ENCODE measurements around the gene SPCS3.
"Not testable (repeated sequence)": the region's sequence is repeated elsewhere in the genome, so short reads cannot be mapped to it uniquely, and the experiment has no call there.

The SPCS3 gene

DNA sequence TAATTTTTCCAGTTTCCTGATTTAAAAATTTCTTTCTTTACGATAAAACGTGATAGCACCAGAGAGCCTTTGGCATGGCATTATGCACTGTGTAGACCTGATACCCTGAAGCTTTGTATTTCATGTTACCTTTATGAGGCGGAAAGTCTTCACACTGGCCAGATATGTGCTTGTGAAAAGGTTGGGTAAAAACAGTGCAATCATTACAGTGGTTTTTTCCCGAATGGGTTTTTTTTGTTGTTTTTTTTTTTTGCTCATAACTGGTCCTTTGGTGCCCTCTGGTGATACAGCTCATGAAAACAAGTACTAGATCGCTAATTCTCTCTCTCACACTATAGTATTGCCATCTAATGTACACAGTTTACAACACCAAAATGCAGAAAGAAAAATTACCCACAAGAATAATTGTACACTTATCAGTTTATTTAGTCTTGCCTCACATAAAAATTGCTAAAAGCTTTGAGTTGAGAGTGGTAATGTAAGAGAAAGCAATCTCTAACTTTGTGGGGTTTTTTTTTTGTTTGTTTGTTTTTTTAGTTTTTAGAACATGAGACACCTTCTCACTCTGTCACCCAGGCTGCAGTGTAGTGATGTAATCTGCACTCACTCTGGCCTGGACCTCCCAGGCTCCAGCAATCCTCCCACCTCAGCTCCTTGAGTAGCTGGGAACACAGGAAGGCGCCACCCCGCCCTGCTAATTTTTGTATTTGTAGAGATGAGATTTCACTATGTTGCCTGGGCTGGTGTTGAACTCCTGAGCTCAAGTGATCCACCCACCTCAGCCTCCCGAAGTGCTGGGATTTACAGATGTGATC lies 21.3 kb downstream of the SPCS3 start:
- Histone ChIP-seq H3K4me3 (ENCODE audit: low read depth in 1 of 2, low read length in 2 of 2) (no peak overlapping the region), H3K36me3 (ENCODE audit: control insufficient read depth in 1 of 2, insufficient read depth in 2 of 2, low read length in 2 of 2) (no peaks in the 10 kb centered on the region), H3K27ac (ENCODE audit: low read depth, low read length) (no peak overlapping the region), H3K9me3 (ENCODE audit: control insufficient read depth in 1 of 2, low read length in 2 of 2) (peaks cover 19 to 24% of the 10 kb centered on the region in 2 donors), H3K27me3 (ENCODE audit: control insufficient read depth in 1 of 2, insufficient read depth in 2 of 2, low read length in 2 of 2) (no peaks in the 10 kb centered on the region), H3K9ac (ENCODE audit: low read depth in 1 of 2, low read length in 2 of 2) (no peak overlapping the region), H3K4me1 (ENCODE audit: control insufficient read depth in 1 of 2, insufficient read depth in 2 of 2, low read length in 2 of 2) (no peaks in the 10 kb centered on the region)

DNA sequence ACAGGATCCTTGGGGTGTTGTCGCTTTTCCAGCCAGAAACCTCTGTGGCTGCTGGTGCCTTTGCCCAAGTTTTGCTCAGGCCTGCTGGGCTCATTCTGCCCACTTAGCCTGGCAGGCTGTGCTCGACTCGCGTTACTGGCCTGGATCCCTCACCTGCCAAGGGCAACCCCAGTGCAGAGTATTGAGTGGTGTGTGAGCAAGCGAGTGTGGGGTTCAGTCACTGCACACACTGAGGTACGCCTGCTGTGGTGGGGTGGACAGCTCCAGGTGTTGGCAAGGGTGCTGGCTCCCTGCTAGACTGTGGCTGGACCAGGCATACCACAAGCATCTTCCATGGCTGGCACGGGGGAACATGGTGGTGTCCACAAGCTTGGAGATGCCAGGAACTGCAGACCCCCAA lies 22.6 kb downstream of the SPCS3 start:
- Histone ChIP-seq H3K36me3 (ENCODE audit: control insufficient read depth in 1 of 2, insufficient read depth in 2 of 2, low read length in 2 of 2) (no peaks in the 10 kb centered on the region), H3K27me3 (ENCODE audit: control insufficient read depth in 1 of 2, insufficient read depth in 2 of 2, low read length in 2 of 2) (no peaks in the 10 kb centered on the region), H3K4me1 (ENCODE audit: control insufficient read depth in 1 of 2, insufficient read depth in 2 of 2, low read length in 2 of 2) (no peaks in the 10 kb centered on the region), H3K4me3 (ENCODE audit: low read depth in 1 of 2, low read length in 2 of 2) (no peak overlapping the region), H3K9me3 (ENCODE audit: control insufficient read depth in 1 of 2, low read length in 2 of 2) (peaks cover 19 to 24% of the 10 kb centered on the region in 2 donors), H3K9ac (ENCODE audit: low read depth in 1 of 2, low read length in 2 of 2) (no peak overlapping the region), H3K27ac (ENCODE audit: low read depth, low read length) (no peak overlapping the region)

DNA sequence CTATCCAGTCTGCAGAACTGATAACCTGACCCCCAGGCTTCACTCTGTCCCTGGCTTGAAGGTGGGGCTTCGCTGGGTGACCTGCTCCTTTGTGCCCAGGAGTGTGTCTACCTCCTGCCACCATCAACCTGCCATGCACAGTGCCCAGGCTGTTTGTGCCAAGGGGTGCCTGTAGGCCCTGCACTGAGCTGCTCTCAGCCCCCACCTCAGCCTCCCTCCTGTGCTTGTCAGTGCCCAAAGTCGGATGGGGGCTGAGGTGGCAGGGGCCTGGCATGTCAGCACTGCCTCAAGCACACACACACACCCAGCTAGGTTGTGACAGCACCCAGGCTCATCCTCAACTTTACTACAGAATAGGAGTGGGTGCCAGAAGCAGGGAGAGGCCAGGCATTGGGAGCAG lies 23.5 kb downstream of the SPCS3 start:
- Histone ChIP-seq H3K27me3 (ENCODE audit: control insufficient read depth in 1 of 2, insufficient read depth in 2 of 2, low read length in 2 of 2) (no peaks in the 10 kb centered on the region), H3K9ac (ENCODE audit: low read depth in 1 of 2, low read length in 2 of 2) (no peak overlapping the region), H3K9me3 (ENCODE audit: control insufficient read depth in 1 of 2, low read length in 2 of 2) (peaks cover 19 to 24% of the 10 kb centered on the region in 2 donors), H3K36me3 (ENCODE audit: control insufficient read depth in 1 of 2, insufficient read depth in 2 of 2, low read length in 2 of 2) (no peaks in the 10 kb centered on the region), H3K4me3 (ENCODE audit: low read depth in 1 of 2, low read length in 2 of 2) (no peak overlapping the region), H3K4me1 (ENCODE audit: control insufficient read depth in 1 of 2, insufficient read depth in 2 of 2, low read length in 2 of 2) (no peaks in the 10 kb centered on the region), H3K27ac (ENCODE audit: low read depth, low read length) (no peak overlapping the region)

DNA sequence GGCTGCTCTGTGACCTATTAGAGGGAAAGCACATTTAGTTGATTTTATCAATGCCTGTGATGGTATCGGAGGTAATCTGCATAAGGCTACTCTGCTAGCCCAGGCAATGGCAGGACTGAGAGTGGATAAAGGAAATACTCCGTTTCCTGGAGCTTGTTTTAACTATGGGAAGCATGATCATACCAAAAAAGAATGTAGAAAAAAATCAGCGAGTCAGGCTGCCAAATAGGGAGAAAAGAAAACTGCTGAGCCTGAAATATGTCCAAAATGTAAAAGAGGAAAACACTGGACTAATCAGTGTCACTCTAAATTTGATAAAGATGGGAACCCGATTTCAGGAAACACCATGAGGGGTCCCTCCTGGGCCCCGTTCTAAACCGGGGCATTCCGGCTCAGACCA lies 25.6 kb downstream of the SPCS3 start:
- not testable (repeated sequence) for H3K27ac ChIP-seq (ENCODE audit: low read depth, low read length); H3K4me3 ChIP-seq (ENCODE audit: low read depth in 1 of 2, low read length in 2 of 2); H3K27me3 ChIP-seq (ENCODE audit: control insufficient read depth in 1 of 2, insufficient read depth in 2 of 2, low read length in 2 of 2); H3K36me3 ChIP-seq (ENCODE audit: control insufficient read depth in 1 of 2, insufficient read depth in 2 of 2, low read length in 2 of 2); H3K4me1 ChIP-seq (ENCODE audit: control insufficient read depth in 1 of 2, insufficient read depth in 2 of 2, low read length in 2 of 2); H3K9ac ChIP-seq (ENCODE audit: low read depth in 1 of 2, low read length in 2 of 2)
- H3K9me3 ChIP-seq (ENCODE audit: control insufficient read depth in 1 of 2, low read length in 2 of 2), result peaks cover 19 to 24% of the 10 kb centered on the region in 2 donors

DNA sequence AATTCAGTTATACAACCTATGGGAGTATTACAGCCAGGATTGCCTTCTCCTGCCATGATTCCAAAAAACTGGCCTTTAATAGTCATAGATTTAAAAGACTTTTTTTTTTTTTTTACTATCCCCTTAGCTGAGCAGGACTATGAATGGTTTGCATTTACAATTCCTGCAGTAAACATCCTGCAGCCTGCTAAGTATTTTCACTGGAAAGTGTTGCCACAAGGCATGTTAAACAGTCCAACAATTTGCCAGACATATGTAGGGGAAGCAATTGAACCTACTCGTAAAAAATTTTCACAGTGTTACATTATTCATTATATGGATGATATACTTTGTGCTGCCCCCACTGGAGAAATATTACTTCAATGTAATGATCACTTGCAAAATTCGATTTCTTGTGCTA lies 27.1 kb downstream of the SPCS3 start:
- peaks cover 19 to 24% of the 10 kb centered on the region in 2 donors for H3K9me3 ChIP-seq (ENCODE audit: control insufficient read depth in 1 of 2, low read length in 2 of 2)
- H3K9ac ChIP-seq (ENCODE audit: low read depth in 1 of 2, low read length in 2 of 2); H3K27me3 ChIP-seq (ENCODE audit: control insufficient read depth in 1 of 2, insufficient read depth in 2 of 2, low read length in 2 of 2); H3K4me1 ChIP-seq (ENCODE audit: control insufficient read depth in 1 of 2, insufficient read depth in 2 of 2, low read length in 2 of 2); H3K4me3 ChIP-seq (ENCODE audit: low read depth in 1 of 2, low read length in 2 of 2); H3K27ac ChIP-seq (ENCODE audit: low read depth, low read length); H3K36me3 ChIP-seq (ENCODE audit: control insufficient read depth in 1 of 2, insufficient read depth in 2 of 2, low read length in 2 of 2): not testable (repeated sequence)

DNA sequence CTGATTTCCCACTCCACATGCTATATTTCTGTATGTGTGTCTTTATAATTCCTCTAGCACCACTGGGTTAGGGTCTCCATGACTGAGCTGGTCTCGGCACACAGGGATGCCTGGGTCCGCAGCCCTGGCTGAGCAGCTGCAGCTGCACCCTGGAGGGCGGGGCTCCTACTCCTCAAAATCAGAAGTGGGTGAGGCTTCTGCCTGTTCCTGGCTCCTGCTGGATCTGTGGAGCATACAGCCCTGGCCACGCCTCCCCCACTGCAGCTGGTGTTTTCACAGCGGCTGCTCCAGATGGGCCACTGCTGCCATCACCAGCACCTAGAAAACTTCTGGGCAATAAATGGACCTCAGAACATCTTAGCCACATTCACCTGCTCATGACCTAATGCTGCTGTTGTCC lies 30.9 kb downstream of the SPCS3 start:
- H3K36me3 ChIP-seq (ENCODE audit: control insufficient read depth in 1 of 2, insufficient read depth in 2 of 2, low read length in 2 of 2), result no peaks in the 10 kb centered on the region
- no peak overlapping the region for H3K4me3 ChIP-seq (ENCODE audit: low read depth in 1 of 2, low read length in 2 of 2)
- no peaks in the 10 kb centered on the region for H3K9me3 ChIP-seq (ENCODE audit: control insufficient read depth in 1 of 2, low read length in 2 of 2)
- H3K27ac ChIP-seq (ENCODE audit: low read depth, low read length), result no peak overlapping the region
- H3K27me3 ChIP-seq (ENCODE audit: control insufficient read depth in 1 of 2, insufficient read depth in 2 of 2, low read length in 2 of 2), result no peaks in the 10 kb centered on the region
- H3K9ac ChIP-seq (ENCODE audit: low read depth in 1 of 2, low read length in 2 of 2), result no peak overlapping the region
- H3K4me1 ChIP-seq (ENCODE audit: control insufficient read depth in 1 of 2, insufficient read depth in 2 of 2, low read length in 2 of 2), result no peaks in the 10 kb centered on the region

DNA sequence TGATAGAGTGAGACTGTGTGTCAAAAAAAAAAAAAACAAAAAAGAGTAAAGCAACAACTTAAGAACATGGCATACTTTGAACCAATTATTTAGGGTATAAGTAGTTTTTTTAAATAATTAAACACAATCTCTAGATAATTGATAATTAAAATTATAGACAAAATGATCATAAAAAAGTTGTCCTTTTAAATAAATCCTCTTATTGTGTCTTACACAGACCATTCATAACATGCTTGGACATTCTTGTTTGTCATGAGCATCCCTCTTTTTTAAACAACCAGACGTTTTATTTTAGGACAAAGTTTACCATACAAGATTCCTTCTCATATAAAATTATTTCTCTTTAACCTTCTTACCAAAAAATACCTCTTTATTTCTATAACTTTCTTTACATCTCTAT lies 35.1 kb downstream of the SPCS3 start:
- Histone ChIP-seq H3K27ac (ENCODE audit: low read depth, low read length) (no peak overlapping the region), H3K4me3 (ENCODE audit: low read depth in 1 of 2, low read length in 2 of 2) (no peak overlapping the region), H3K9ac (ENCODE audit: low read depth in 1 of 2, low read length in 2 of 2) (no peak overlapping the region), H3K4me1 (ENCODE audit: control insufficient read depth in 1 of 2, insufficient read depth in 2 of 2, low read length in 2 of 2) (no peaks in the 10 kb centered on the region), H3K9me3 (ENCODE audit: control insufficient read depth in 1 of 2, low read length in 2 of 2) (no peaks in the 10 kb centered on the region), H3K36me3 (ENCODE audit: control insufficient read depth in 1 of 2, insufficient read depth in 2 of 2, low read length in 2 of 2) (no peaks in the 10 kb centered on the region), H3K27me3 (ENCODE audit: control insufficient read depth in 1 of 2, insufficient read depth in 2 of 2, low read length in 2 of 2) (no peaks in the 10 kb centered on the region)

DNA sequence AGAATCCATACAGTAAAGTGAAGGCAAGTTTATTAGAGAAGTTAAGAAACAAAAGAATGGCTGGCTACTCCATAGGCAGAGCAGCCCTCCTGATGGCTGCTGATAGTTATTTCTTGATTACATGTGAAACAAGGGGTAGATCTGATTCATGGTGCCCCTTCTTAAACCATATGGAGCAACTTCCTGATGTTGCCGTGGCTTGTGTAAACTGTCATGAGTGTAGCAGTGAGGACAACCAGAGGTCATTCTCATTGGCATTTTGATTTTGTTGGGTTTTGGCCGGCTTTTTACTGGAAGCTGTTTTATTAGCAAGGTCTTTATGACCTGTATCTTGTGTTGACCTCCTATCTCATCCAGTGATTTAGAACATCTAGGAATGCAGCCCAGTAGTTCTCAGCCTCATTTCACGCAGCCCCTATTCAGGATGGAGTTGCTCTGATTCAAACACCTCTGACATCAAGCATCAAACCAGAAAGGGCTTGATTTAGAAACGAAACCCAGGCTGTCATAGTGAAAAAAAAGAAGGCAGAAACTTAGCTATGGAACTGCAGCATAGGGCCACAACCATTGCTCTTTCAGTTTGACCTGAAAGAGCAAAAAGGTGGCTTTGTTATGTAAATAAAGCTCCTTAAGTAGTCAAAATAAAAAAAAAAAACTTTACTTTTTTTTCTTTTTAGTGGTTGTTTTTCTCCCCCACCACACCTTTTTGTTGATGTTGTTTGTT lies 37.8 kb downstream of the SPCS3 start:
- no peak overlapping the region for H3K9ac ChIP-seq (ENCODE audit: low read depth in 1 of 2, low read length in 2 of 2)
- no peaks in the 10 kb centered on the region for H3K4me1 ChIP-seq (ENCODE audit: control insufficient read depth in 1 of 2, insufficient read depth in 2 of 2, low read length in 2 of 2)
- H3K27ac ChIP-seq (ENCODE audit: low read depth, low read length), result no peak overlapping the region
- H3K36me3 ChIP-seq (ENCODE audit: control insufficient read depth in 1 of 2, insufficient read depth in 2 of 2, low read length in 2 of 2), result no peaks in the 10 kb centered on the region
- no peak overlapping the region for H3K4me3 ChIP-seq (ENCODE audit: low read depth in 1 of 2, low read length in 2 of 2)
- no peaks in the 10 kb centered on the region for H3K27me3 ChIP-seq (ENCODE audit: control insufficient read depth in 1 of 2, insufficient read depth in 2 of 2, low read length in 2 of 2)
- H3K9me3 ChIP-seq (ENCODE audit: control insufficient read depth in 1 of 2, low read length in 2 of 2), result no peaks in the 10 kb centered on the region

DNA sequence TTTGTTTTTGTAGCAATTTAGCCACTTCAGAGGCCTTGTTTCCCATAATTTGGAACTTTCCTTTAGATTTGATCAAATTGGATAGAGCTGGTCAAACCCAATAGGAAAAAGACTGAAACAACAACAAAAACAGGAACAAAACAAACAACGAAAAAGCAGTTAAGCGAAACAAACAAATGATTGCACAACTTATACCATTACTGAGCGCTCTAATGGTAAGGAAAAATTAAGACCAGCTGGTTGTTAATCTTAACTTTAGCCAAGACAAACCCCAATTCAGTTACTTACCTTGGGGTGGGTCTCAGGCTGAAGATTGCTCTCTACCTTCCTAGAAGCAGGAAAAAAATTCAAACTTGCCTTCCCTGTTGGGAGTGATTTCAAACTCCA lies 38.3 kb downstream of the SPCS3 start:
- Histone ChIP-seq H3K4me1 (ENCODE audit: control insufficient read depth in 1 of 2, insufficient read depth in 2 of 2, low read length in 2 of 2) (no peaks in the 10 kb centered on the region), H3K27me3 (ENCODE audit: control insufficient read depth in 1 of 2, insufficient read depth in 2 of 2, low read length in 2 of 2) (no peaks in the 10 kb centered on the region), H3K27ac (ENCODE audit: low read depth, low read length) (no peak overlapping the region), H3K4me3 (ENCODE audit: low read depth in 1 of 2, low read length in 2 of 2) (no peak overlapping the region), H3K9ac (ENCODE audit: low read depth in 1 of 2, low read length in 2 of 2) (no peak overlapping the region), H3K36me3 (ENCODE audit: control insufficient read depth in 1 of 2, insufficient read depth in 2 of 2, low read length in 2 of 2) (no peaks in the 10 kb centered on the region), H3K9me3 (ENCODE audit: control insufficient read depth in 1 of 2, low read length in 2 of 2) (no peaks in the 10 kb centered on the region)

DNA sequence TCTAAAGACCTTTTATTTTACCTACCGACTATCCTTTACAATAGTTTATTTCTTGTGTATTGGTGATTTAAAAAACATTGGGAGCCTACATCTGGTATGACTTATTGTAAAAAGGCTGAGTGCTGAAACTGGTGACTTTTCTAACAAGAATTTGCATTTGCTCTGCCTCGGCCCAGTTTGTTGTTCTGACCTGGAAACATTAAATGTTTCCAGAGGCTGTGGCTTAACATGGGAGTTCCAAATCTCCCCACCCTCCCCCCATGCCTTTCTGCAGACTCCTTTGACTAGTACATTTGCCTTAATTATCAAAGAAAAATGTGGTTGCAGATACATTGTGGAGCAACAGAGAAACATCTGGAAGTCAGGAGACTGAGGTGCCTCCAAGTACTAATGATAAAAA lies 39.8 kb downstream of the SPCS3 start:
- H3K4me3 ChIP-seq (ENCODE audit: low read depth in 1 of 2, low read length in 2 of 2), result no peak overlapping the region
- H3K27ac ChIP-seq (ENCODE audit: low read depth, low read length), result no peak overlapping the region
- no peaks in the 10 kb centered on the region for H3K9me3 ChIP-seq (ENCODE audit: control insufficient read depth in 1 of 2, low read length in 2 of 2)
- no peak overlapping the region for H3K9ac ChIP-seq (ENCODE audit: low read depth in 1 of 2, low read length in 2 of 2)
- no peaks in the 10 kb centered on the region for H3K36me3 ChIP-seq (ENCODE audit: control insufficient read depth in 1 of 2, insufficient read depth in 2 of 2, low read length in 2 of 2)
- H3K27me3 ChIP-seq (ENCODE audit: control insufficient read depth in 1 of 2, insufficient read depth in 2 of 2, low read length in 2 of 2), result no peaks in the 10 kb centered on the region
- no peaks in the 10 kb centered on the region for H3K4me1 ChIP-seq (ENCODE audit: control insufficient read depth in 1 of 2, insufficient read depth in 2 of 2, low read length in 2 of 2)

Data from duodenal mucosa (tissue), 2 donors.